K562 (cell line): ENCODE measurements around the gene MYH9. TPM values are rescaled to one million over a fixed set of nuclear protein-coding genes. Genes with fewer than 3 reads are reported as not detected.

ENCODE experiments used
- ATAC-seq: fragments of 200-7000 bp; cut with Tn5 transposase; 3 replicates; pipeline ENCODE4 v1.9.1; 2020; ENCODE audit warnings: moderate library complexity
- BruUV-seq: library from RNA; stranded (reverse); fragments of 400-500 nt; replicated peaks from 2 replicates; lab custom pipeline; 2021; lab: Mats Ljungman, UMichigan
- CTCF ChIA-PET: fragments of 300-600 bp; formaldehyde crosslinking; extraction: SDS; loops from one replicate; lab custom pipeline; 2021; ENCODE audit warnings: low intra/inter-chr PET ratio; lab: Yijun Ruan, JAX
- POLR2A ChIA-PET: fragments of 300-600, 350-650 bp; sonication (Branson Sonifier 250); formaldehyde crosslinking; extraction: SDS; loops from one replicate; lab custom pipeline; 2021; ENCODE audit warnings: antibody characterized with exemption, inconsistent platforms; lab: Yijun Ruan, JAX
- DNase-seq, 4 experiments: peaks; one replicate each; pipeline versions ENCODE4 v3.0.0 to v3.0.0-alpha.2; 2011 to 2018; ENCODE audit warnings: low spot score in 3 of 4, mixed read lengths in 3 of 4; ENCODE audit errors: extremely low read depth in 1 of 4
- FAIRE-seq: peaks from 2 replicates; lab custom pipeline; 2011; peaks lifted over from hg19 to GRCh38; lab: Jason Lieb, UNC
- H2AFZ ChIP-seq: 2 replicates; pipeline ENCODE4 v1.6.0; 2011; ENCODE audit warnings: low read depth, low read length, control low read depth, inconsistent platforms
- H3K27ac ChIP-seq: fragments of 200-600 bp; 3 replicates; pipeline ENCODE4 v1.8.0; 2011; ENCODE audit warnings: low read depth, mild to moderate bottlenecking, control low read depth, inconsistent platforms, low read length, moderate library complexity, mixed read lengths; ENCODE audit errors: extremely low read depth
- H3K27me3 ChIP-seq, 2 experiments: fragments of 300-600 bp in 1 of 2; 2 replicates in 1 of 2; 3 replicates in 1 of 2; pipeline versions ENCODE4 v1.6.0 to v1.8.0; 2011; ENCODE audit warnings: inconsistent platforms in 2 of 2, low read length in 2 of 2, mild to moderate bottlenecking in 1 of 2, mixed read lengths in 1 of 2, moderate library complexity in 1 of 2; ENCODE audit not compliant: control insufficient read depth in 2 of 2, insufficient read depth in 2 of 2
- H3K36me3 ChIP-seq: fragments of 300-600 bp; 3 replicates; pipeline ENCODE4 v1.8.0; 2011; ENCODE audit warnings: mild to moderate bottlenecking, low read length, inconsistent platforms; ENCODE audit not compliant: control insufficient read depth, insufficient read depth
- H3K4me1 ChIP-seq, 2 experiments: fragments of 200-600 bp in 1 of 2; replicated peaks in 1 of 2; 2 replicates in 1 of 2; 3 replicates in 1 of 2; pipeline versions ENCODE4 v1.5.1 to v1.8.0; 2011; ENCODE audit warnings: inconsistent platforms in 2 of 2, low read length in 2 of 2, mild to moderate bottlenecking in 1 of 2, mixed read lengths in 1 of 2, moderate library complexity in 1 of 2; ENCODE audit not compliant: control insufficient read depth in 2 of 2, insufficient read depth in 2 of 2
- H3K4me2 ChIP-seq: 2 replicates; pipeline ENCODE4 v1.6.1; 2011; ENCODE audit warnings: low read length, control low read depth, inconsistent platforms, mixed read lengths; ENCODE audit not compliant: insufficient read depth
- H3K4me3 ChIP-seq: fragments of 200-600 bp; sonication (generic), shearing (Covaris generic); 2 replicates; pipeline ENCODE4 v1.5.1; 2016; ENCODE audit warnings: control low read depth, inconsistent platforms
- H3K79me2 ChIP-seq: fragments of 200-600 bp; 3 replicates; pipeline ENCODE4 v1.8.0; 2011; ENCODE audit warnings: low read length, inconsistent platforms; ENCODE audit not compliant: control insufficient read depth, insufficient read depth
- H3K9ac ChIP-seq, 2 experiments: 2 replicates each; pipeline versions ENCODE4 v1.6.0 to v1.6.1; 2011; ENCODE audit warnings: low read depth in 2 of 2, low read length in 2 of 2, control low read depth in 1 of 2, inconsistent platforms in 1 of 2, mild to moderate bottlenecking in 1 of 2, mixed read lengths in 1 of 2; ENCODE audit not compliant: insufficient read depth in 1 of 2
- H3K9me1 ChIP-seq: one replicate; pipeline ENCODE4 v1.6.0; 2011; ENCODE audit warnings: inconsistent platforms, mild to moderate bottlenecking, low read length, moderate library complexity; ENCODE audit not compliant: control insufficient read depth, insufficient read depth
- H3K9me3 ChIP-seq: replicated peaks from 2 replicates; pipeline ENCODE4 v1.5.1; 2011; ENCODE audit warnings: low read depth, low read length, inconsistent platforms; ENCODE audit not compliant: control insufficient read depth, insufficient read depth
- H4K20me1 ChIP-seq: replicated peaks from 2 replicates; pipeline ENCODE4 v1.6.1; 2011; ENCODE audit warnings: low read length, inconsistent platforms, mixed read lengths; ENCODE audit not compliant: control insufficient read depth, insufficient read depth
- BCL6 ChIP-seq: fragments of 250-450 bp; sonication (Bioruptor Pico); IDR thresholded peaks from 2 replicates; pipeline ENCODE4 v1.4.0; 2020
- DDX20 ChIP-seq: fragments of 450-650 bp; IDR thresholded peaks from 2 replicates; pipeline ENCODE4 v1.6.1; 2016; ENCODE audit warnings: missing genetic modification characterization, low read depth, mild to moderate bottlenecking, missing compliant biosample characterization, moderate library complexity
- DEAF1 ChIP-seq: fragments of 450-650 bp; formaldehyde crosslinking; IDR thresholded peaks from 2 replicates; pipeline ENCODE4 v1.4.0; 2020; ENCODE audit warnings: mild to moderate bottlenecking, moderate library complexity
- ETS2 ChIP-seq: IDR thresholded peaks from 2 replicates; pipeline ENCODE4 v1.6.1; 2016; ENCODE audit warnings: borderline replicate concordance, missing genetic modification characterization, mild to moderate bottlenecking, moderate library complexity, missing compliant biosample characterization; ENCODE audit not compliant: poor library complexity, severe bottlenecking
- EWSR1 ChIP-seq: fragments of 450-650 bp; IDR thresholded peaks from 2 replicates; pipeline ENCODE4 v1.6.1; 2018; ENCODE audit warnings: borderline replicate concordance, mild to moderate bottlenecking, low read depth, moderate library complexity; ENCODE audit not compliant: partially characterized antibody
- FOS ChIP-seq: IDR thresholded peaks from 3 replicates; pipeline ENCODE4 v1.6.1; 2011; ENCODE audit not compliant: insufficient read length; ENCODE audit errors: extremely low read depth
- GTF2A2 ChIP-seq: IDR thresholded peaks from 2 replicates; pipeline ENCODE4 v1.6.1; 2016; ENCODE audit warnings: mild to moderate bottlenecking, missing genetic modification characterization, missing compliant biosample characterization
- MBD1 ChIP-seq: fragments of 250-450 bp; sonication (Bioruptor Pico); IDR thresholded peaks from 2 replicates; pipeline ENCODE4 v1.8.0; 2022; ENCODE audit warnings: inconsistent platforms
- PRMT5 ChIP-seq: sonication (generic); formaldehyde crosslinking; IDR thresholded peaks from 2 replicates; pipeline ENCODE4 v1.5.0; 2020; ENCODE audit warnings: missing genetic modification reagents
- RCOR1 ChIP-seq, 2 experiments: IDR thresholded peaks; 2 replicates each; pipeline ENCODE4 v1.6.1; 2012; ENCODE audit warnings: low read depth in 2 of 2, low read length in 2 of 2, borderline replicate concordance in 1 of 2, improper control_type of control experiment in 1 of 2
- USF2 ChIP-seq: sonication (generic); formaldehyde crosslinking; IDR thresholded peaks from 2 replicates; pipeline ENCODE4 v1.5.0; 2020; ENCODE audit warnings: missing genetic modification reagents
- ZNF518B ChIP-seq: fragments of 250-450 bp; sonication (Bioruptor Pico); IDR thresholded peaks from 2 replicates; pipeline ENCODE4 v1.5.0; 2021; ENCODE audit warnings: mild to moderate bottlenecking, moderate library complexity
- ZNF717 ChIP-seq: fragments of 250-450 bp; sonication (Bioruptor Pico); IDR thresholded peaks from 2 replicates; pipeline ENCODE4 v1.5.0; 2021
- WGBS: fragments of 100-300 bp; shearing (Covaris generic); methylation state at CpG from one replicate; pipeline ENCODE4 v1.1.6; 2016; ENCODE audit warnings: low coverage, mixed read lengths; ENCODE audit not compliant: insufficient coverage; ENCODE audit errors: missing lambda C conversion rate; 5-methylcytosine and 5-hydroxymethylcytosine counted together
- in situ Hi-C: fragments of 300-500 bp; cut with MboI; formaldehyde crosslinking; loops from 4 replicates; pipeline ENCODE4 v1.15.0; 2018; ENCODE audit warnings: inconsistent platforms, mixed read lengths
- intact Hi-C: fragments of 100-400 bp; cut with micrococcal nuclease; formaldehyde crosslinking; loops from 2 replicates; pipeline ENCODE4 v1.14.2; 2022
- polyA plus RNA-seq, 8 experiments: library from polyadenylated mRNA; depleted of rRNA in 4 of 8; stranded (reverse) in 5 of 8; unstranded in 3 of 8; fragments of >200 nt; fragmentation: Nextera tagmentation in 2 of 8; fragmentation: Illumina TruSeq in 1 of 8; extraction: Ambion mirVana in 2 of 8; extraction: Trizol in 1 of 8; gene quantifications; 2 replicates each; pipeline versions ENCODE4 v1.2.1 to v1.2.3, GENCODE V29; 2011 to 2014; ENCODE audit warnings: inconsistent platforms in 1 of 8, missing spikeins in 1 of 8
- total RNA-seq, 7 experiments: library from RNA; depleted of rRNA in 6 of 7; stranded (reverse); fragments of >200 nt in 6 of 7; fragmentation: Illumina TruSeq in 2 of 7; extraction: Trizol in 2 of 7; gene quantifications; 2 replicates each; pipeline versions ENCODE4 v1.2.1 to v1.2.3, GENCODE V29; 2011 to 2021; ENCODE audit warnings: low replicate concordance in 1 of 7

Gene MYH9
- total and polyA plus RNA-seq, 9 of the 15 experiments (the other 6 are each of a cell fraction or from before 2014, with no cell fraction given) = 0.71 to 111 (median 24.6) TPM

- H3K79me2 ChIP-seq = no peaks in the 10 kb centered on the region
- TF ChIP-seq USF2 (CRISPR knock-in tag) = no peak
- TF ChIP-seq FOS = no peak
- TF ChIP-seq RCOR1 (IDR thresholded peaks at IDR 0.05; ENCODE audit: borderline replicate concordance in 1 of 2, low read depth in 2 of 2, low read length in 2 of 2) = no peak
- TF ChIP-seq BCL6 (CRISPR knock-in tag) = no peak
- no peak for TF ChIP-seq PRMT5 (CRISPR knock-in tag)
- TF ChIP-seq DEAF1 (CRISPR knock-in tag) = no peak
- no peak for TF ChIP-seq DDX20
- TF ChIP-seq ZNF717 = no peak
- TF ChIP-seq MBD1 = no peak
- TF ChIP-seq EWSR1 = no peak
- no peak for TF ChIP-seq ETS2
- no peak for TF ChIP-seq ZNF518B (CRISPR knock-in tag)
- TF ChIP-seq GTF2A2 (tag) = no peak
These were observed 89.6 kb downstream of the MYH9 start for GRCh38 chr22:36298118-36298517.

More at GRCh38 chr22:36298118-36298517, 89.6 kb downstream of the MYH9 start:
- Histone ChIP-seq H3K9me3 (no peaks in the 10 kb centered on the region), H2AFZ (no peak overlapping the region), H3K36me3 (peaks cover 92% of the 10 kb centered on the region; the same call in 2 of the 3 replicates), H3K27me3 (no peaks in the 10 kb centered on the region), H3K9me1 (no peaks in the 10 kb centered on the region), H3K4me1 (no peaks in the 10 kb centered on the region; a peak in 1 of 5 replicates), H3K9ac (no peak overlapping the region; a peak in 1 of 4 replicates), H4K20me1 (no peaks in the 10 kb centered on the region; the same call in 1 of the 2 replicates), H3K4me3 (no peak overlapping the region), H3K27ac (no peak overlapping the region), H3K4me2 (no peak overlapping the region)
- intact Hi-C loops = no loop called here
- POLR2A ChIA-PET = interaction anchor here (0.7 kb wide), 2 partner anchors 12 to 197 kb away, joined by 3 read pairs; no protein-coding TSS in a partner anchor
- DNase-seq (no peak), FAIRE-seq (no peak), ATAC-seq (no peak)
- WGBS = 95% methylated on average over 4 of the region's 8 CpGs
- BruUV-seq = no TSS peak
- CTCF ChIA-PET = no interaction called here
- in situ Hi-C loops = loop anchor here (5.0 kb wide), 1 partner anchor 169 kb away; no protein-coding TSS in a partner anchor
